Astrocyte (in vitro differentiated cells and primary cell): ENCODE measurements around the gene ST6GALNAC6. TPM values are rescaled to one million over a fixed set of nuclear protein-coding genes. Genes with fewer than 3 reads are reported as not detected.
"Not testable (repeated sequence)": the region's sequence is repeated elsewhere in the genome, so short reads cannot be mapped to it uniquely, and the experiment has no call there.

Source experiments
- DNase-seq: peaks from one replicate; pipeline ENCODE4 v3.0.0-alpha.2; 2010; ENCODE audit warnings: low read depth
- FAIRE-seq: peaks from 2 replicates; lab custom pipeline; 2011; peaks lifted over from hg19 to GRCh38; lab: Jason Lieb, UNC
- H2AFZ ChIP-seq: 2 replicates; pipeline ENCODE4 v1.6.0; 2012; ENCODE audit warnings: low read depth, low read length, inconsistent platforms
- H3K27ac ChIP-seq: 2 replicates; pipeline ENCODE4 v1.5.1; 2011; ENCODE audit warnings: low read depth, low read length, inconsistent platforms
- H3K27me3 ChIP-seq: 2 replicates; pipeline ENCODE4 v1.6.0; 2011; ENCODE audit warnings: low read length, inconsistent platforms; ENCODE audit not compliant: insufficient read depth
- H3K36me3 ChIP-seq: 2 replicates; pipeline ENCODE4 v1.5.1; 2011; ENCODE audit warnings: low read length, inconsistent platforms; ENCODE audit not compliant: insufficient read depth
- H3K4me1 ChIP-seq: 2 replicates; pipeline ENCODE4 v1.5.1; 2011; ENCODE audit warnings: low read length, inconsistent platforms; ENCODE audit not compliant: insufficient read depth
- H3K4me2 ChIP-seq: 2 replicates; pipeline ENCODE4 v1.6.0; 2012; ENCODE audit warnings: low read length, inconsistent platforms
- H3K4me3 ChIP-seq: 2 replicates; pipeline ENCODE4 v1.5.1; 2011; ENCODE audit warnings: low read depth, mild to moderate bottlenecking, low read length, inconsistent platforms; ENCODE audit not compliant: insufficient read depth
- H3K79me2 ChIP-seq: 2 replicates; pipeline ENCODE4 v1.6.0; 2012; ENCODE audit warnings: mild to moderate bottlenecking, low read length, inconsistent platforms; ENCODE audit not compliant: insufficient read depth
- H3K9ac ChIP-seq: 2 replicates; pipeline ENCODE4 v1.6.0; 2012; ENCODE audit warnings: mild to moderate bottlenecking, low read length, inconsistent platforms
- H3K9me3 ChIP-seq: 2 replicates; pipeline ENCODE4 v1.5.1; 2012; ENCODE audit warnings: low read depth, mild to moderate bottlenecking, low read length, inconsistent platforms; ENCODE audit not compliant: insufficient read depth
- H4K20me1 ChIP-seq: 2 replicates; pipeline ENCODE4 v1.6.0; 2012; ENCODE audit warnings: low read length, inconsistent platforms; ENCODE audit not compliant: insufficient read depth
- H3K27ac Mint-ChIP-seq: one replicate; pipeline ENCODE4 v1.8.0; 2021; ENCODE audit warnings: mild to moderate bottlenecking, mixed read lengths; ENCODE audit not compliant: unreplicated experiment
- H3K27me3 Mint-ChIP-seq: one replicate; pipeline ENCODE4 v1.8.0; 2021; ENCODE audit warnings: low read depth, mixed read lengths; ENCODE audit not compliant: unreplicated experiment
- H3K36me3 Mint-ChIP-seq: one replicate; pipeline ENCODE4 v1.8.0; 2021; ENCODE audit warnings: low read depth, mixed read lengths; ENCODE audit not compliant: unreplicated experiment
- H3K4me1 Mint-ChIP-seq: one replicate; pipeline ENCODE4 v1.8.0; 2021; ENCODE audit warnings: low read depth, mixed read lengths; ENCODE audit not compliant: unreplicated experiment
- H3K4me3 Mint-ChIP-seq: one replicate; pipeline ENCODE4 v1.8.0; 2021; ENCODE audit warnings: mild to moderate bottlenecking, moderate library complexity, mixed read lengths; ENCODE audit not compliant: unreplicated experiment
- H3K9me3 Mint-ChIP-seq: one replicate; pipeline ENCODE4 v1.8.0; 2021; ENCODE audit warnings: mild to moderate bottlenecking, mixed read lengths; ENCODE audit not compliant: unreplicated experiment
- CTCF ChIP-seq: IDR thresholded peaks from 2 replicates; pipeline ENCODE4 v1.5.1; 2011; ENCODE audit warnings: low read depth, mild to moderate bottlenecking, inconsistent platforms, low read length, moderate library complexity; ENCODE audit not compliant: insufficient read depth
- EZH2 ChIP-seq: IDR thresholded peaks from 2 replicates; pipeline ENCODE4 v1.6.1; 2012; ENCODE audit warnings: mild to moderate bottlenecking, low read length, inconsistent platforms; ENCODE audit not compliant: insufficient read depth
- microRNA-seq: library from miRNA; unstranded; fragments of <30 nt; microRNA quantifications from one replicate; pipeline ENCODE4 v1.2.0, GENCODE V29; 2020
- total RNA-seq: library from RNA; stranded (reverse); gene quantifications from 2 replicates; pipeline ENCODE4 v1.2.1, GENCODE V29; 2021

ST6GALNAC6 gene
- total RNA-seq, 1 donor from 2014 or later = 30.4 TPM

GRCh38 chr9:127837346-127837745, 62.1 kb downstream of the ST6GALNAC6 start:
- Histone ChIP-seq H3K36me3 (no peaks in the 10 kb centered on the region), H3K4me2 (peak overlapping the region; percentile 77), H2AFZ (no peak overlapping the region), H3K9me3 (no peaks in the 10 kb centered on the region), H3K27ac (no peak overlapping the region), H3K4me1 (peaks cover 42% of the 10 kb centered on the region), H3K4me3 (no peak overlapping the region), H3K79me2 (peaks cover 28% of the 10 kb centered on the region), H3K9ac (no peak overlapping the region), H3K27me3 (no peaks in the 10 kb centered on the region), H4K20me1 (no peaks in the 10 kb centered on the region)
- no peak overlapping the region for H3K4me3 Mint-ChIP-seq
- no peak overlapping the region for H3K27ac Mint-ChIP-seq
- H3K4me1 Mint-ChIP-seq = peaks cover 22% of the 10 kb centered on the region
- no peak for FAIRE-seq
- no peaks in the 10 kb centered on the region for H3K36me3 Mint-ChIP-seq
- DNase-seq = no peak
- H3K27me3 Mint-ChIP-seq = no peaks in the 10 kb centered on the region
- TF ChIP-seq EZH2 (no peak), CTCF (no peak)
- H3K9me3 Mint-ChIP-seq = no peaks in the 10 kb centered on the region

GRCh38 chr9:127836561-127836960, 62.8 kb downstream of the ST6GALNAC6 start:
- not testable (repeated sequence) for FAIRE-seq, H3K36me3 ChIP-seq, H3K27me3 Mint-ChIP-seq, H3K4me3 ChIP-seq, H3K4me3 Mint-ChIP-seq, H3K27ac Mint-ChIP-seq, H3K9me3 ChIP-seq, H3K27me3 ChIP-seq, H3K36me3 Mint-ChIP-seq, DNase-seq, H3K9me3 Mint-ChIP-seq, H4K20me1 ChIP-seq
- Histone ChIP-seq H3K9ac (peak overlapping the region; percentile 69), H3K27ac (peak overlapping the region; percentile 69), H3K4me2 (peak overlapping the region; percentile 75), H2AFZ (peak overlapping the region; percentile 21), H3K79me2 (peaks cover 28% of the 10 kb centered on the region), H3K4me1 (peaks cover 45% of the 10 kb centered on the region)
- peaks cover 22% of the 10 kb centered on the region for H3K4me1 Mint-ChIP-seq

- Mint-ChIP-seq H3K27me3 (no peaks in the 10 kb centered on the region), H3K4me3 (no peak overlapping the region), H3K4me1 (peaks cover 22% of the 10 kb centered on the region), H3K27ac (no peak overlapping the region), H3K36me3 (no peaks in the 10 kb centered on the region), H3K9me3 (no peaks in the 10 kb centered on the region)
- peaks cover 28% of the 10 kb centered on the region for H3K79me2 ChIP-seq
- no peak for TF ChIP-seq EZH2
- TF ChIP-seq CTCF = no peak
- no peak overlapping the region for H3K4me3 ChIP-seq
- H3K4me1 ChIP-seq = peaks cover 45% of the 10 kb centered on the region
- no peaks in the 10 kb centered on the region for H4K20me1 ChIP-seq
- no peaks in the 10 kb centered on the region for H3K9me3 ChIP-seq
- no peaks in the 10 kb centered on the region for H3K27me3 ChIP-seq
- peak overlapping the region; percentile 75 for H3K4me2 ChIP-seq
- DNase-seq (peak; percentile 68), FAIRE-seq (no peak)
- H3K9ac ChIP-seq = peak overlapping the region; percentile 69
- peak overlapping the region; percentile 69 for H3K27ac ChIP-seq
- H3K36me3 ChIP-seq = no peaks in the 10 kb centered on the region
- peak overlapping the region; percentile 21 for H2AFZ ChIP-seq
These were observed 63.3 kb downstream of the ST6GALNAC6 start for GRCh38 chr9:127835991-127836516.

Small RNA genes within 50 kb of the gene (microRNA-seq; reads per million reads assigned to microRNA genes)
- 0.82 reads per million for gene MIR4672

Other genes with a start within 250 kb of the ST6GALNAC6 start
- 0.09 TPM in 1 of 2 replicates, not detected in the other for gene CFAP157, start 192.6 kb downstream of the ST6GALNAC6 start, total RNA-seq
- gene PTRH1, start 183.9 kb downstream of the ST6GALNAC6 start, total RNA-seq = 9.9 and 13.5 TPM in 2 replicates
- not detected in 2 replicates for gene TTC16, start 183.5 kb downstream of the ST6GALNAC6 start, total RNA-seq
- gene TOR2A, start 164.3 kb downstream of the ST6GALNAC6 start, total RNA-seq = 7.5 and 8.5 TPM in 2 replicates
- gene SH2D3C, start 120.9 kb downstream of the ST6GALNAC6 start, total RNA-seq = 4.6 and 5.8 TPM in 2 replicates
- 70.5 and 71.7 TPM in 2 replicates for gene CDK9, start 113.6 kb downstream of the ST6GALNAC6 start, total RNA-seq
- gene FPGS, start 96.7 kb downstream of the ST6GALNAC6 start, total RNA-seq = 44.6 and 49.4 TPM in 2 replicates
- 1.2 and 1.5 TPM in 2 replicates for gene ENG, start 44.9 kb downstream of the ST6GALNAC6 start, total RNA-seq
- 78.0 and 79.5 TPM in 2 replicates for gene AK1, start 21.9 kb downstream of the ST6GALNAC6 start, total RNA-seq
- 14.5 and 21.7 TPM in 2 replicates for gene ST6GALNAC4, start 17.4 kb upstream of the ST6GALNAC6 start, total RNA-seq
- 4.6 and 4.9 TPM in 2 replicates for gene PIP5KL1, start 31.2 kb upstream of the ST6GALNAC6 start, total RNA-seq
- 32.7 and 34.3 TPM in 2 replicates for gene DPM2, start 38.3 kb upstream of the ST6GALNAC6 start, total RNA-seq
- 26.0 and 26.4 TPM in 2 replicates for gene EEIG1, start 81.4 kb upstream of the ST6GALNAC6 start, total RNA-seq
- 9.6 and 10.2 TPM in 2 replicates for gene NAIF1, start 167.7 kb upstream of the ST6GALNAC6 start, total RNA-seq
- gene SLC25A25, start 168.6 kb upstream of the ST6GALNAC6 start, total RNA-seq = 9.8 and 14.4 TPM in 2 replicates
- 44.1 and 44.4 TPM in 2 replicates for gene PTGES2, start 228.1 kb upstream of the ST6GALNAC6 start, total RNA-seq
- not detected in 2 replicates for gene LCN2, start 249.8 kb upstream of the ST6GALNAC6 start, total RNA-seq